ENCODE data around the gene ADRM1. TPM values are rescaled to one million over a fixed set of nuclear protein-coding genes. Genes with fewer than 3 reads are reported as not detected.

The ADRM1 gene, protein sequence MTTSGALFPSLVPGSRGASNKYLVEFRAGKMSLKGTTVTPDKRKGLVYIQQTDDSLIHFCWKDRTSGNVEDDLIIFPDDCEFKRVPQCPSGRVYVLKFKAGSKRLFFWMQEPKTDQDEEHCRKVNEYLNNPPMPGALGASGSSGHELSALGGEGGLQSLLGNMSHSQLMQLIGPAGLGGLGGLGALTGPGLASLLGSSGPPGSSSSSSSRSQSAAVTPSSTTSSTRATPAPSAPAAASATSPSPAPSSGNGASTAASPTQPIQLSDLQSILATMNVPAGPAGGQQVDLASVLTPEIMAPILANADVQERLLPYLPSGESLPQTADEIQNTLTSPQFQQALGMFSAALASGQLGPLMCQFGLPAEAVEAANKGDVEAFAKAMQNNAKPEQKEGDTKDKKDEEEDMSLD
- total RNA-seq, result 86.6 and 90.1 TPM in 2 replicates

DNA sequence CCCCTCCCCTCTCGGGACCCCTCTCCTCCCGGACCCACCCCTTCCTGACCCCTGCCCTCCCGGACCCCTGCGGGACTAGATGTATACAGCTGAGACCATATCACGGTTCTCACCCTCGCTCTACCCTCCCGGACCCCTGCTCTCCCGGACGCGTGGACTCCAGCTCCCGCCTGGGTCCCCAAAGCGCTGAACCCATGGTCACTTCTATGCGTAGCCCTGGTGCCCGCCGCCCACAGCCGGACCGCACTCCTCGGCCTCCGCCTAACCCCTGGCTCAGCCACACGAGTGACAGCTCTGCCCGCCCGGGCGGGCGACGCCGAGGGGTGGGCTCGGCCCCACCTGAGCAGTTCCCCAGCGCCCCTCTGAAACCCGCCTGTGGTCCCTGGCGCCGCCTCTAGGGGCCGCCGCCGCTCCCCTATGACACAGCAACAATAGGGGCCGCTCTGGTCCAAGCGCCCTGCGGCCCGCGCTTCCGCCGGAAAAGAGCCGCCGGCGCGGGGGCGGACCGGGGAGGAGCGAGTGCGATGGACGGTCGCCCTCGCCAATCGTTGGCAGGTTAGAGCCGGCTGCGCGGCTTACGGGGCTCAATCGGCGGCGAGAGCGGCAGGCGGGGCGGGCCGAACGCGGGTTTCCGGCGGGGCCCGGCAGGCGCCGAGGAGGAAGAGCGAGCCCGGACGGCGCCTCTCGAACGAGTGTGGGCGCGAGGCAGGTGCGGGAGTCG is at the start of gene ADRM1:
Gene ADRM1 (plus strand): TSS at position 657 of the 721 bp plus-strand sequence. CDS start 572 bp downstream, outside the sequence.

Other genes starting within 250 kb of the ADRM1 start
- gene TAF4, start 237.1 kb upstream of the ADRM1 start, total RNA-seq, result 5.1 and 5.8 TPM in 2 replicates
- gene LSM14B, start 180.5 kb upstream of the ADRM1 start, total RNA-seq, result 65.9 and 73.3 TPM in 2 replicates
- gene PSMA7, start 159.6 kb upstream of the ADRM1 start, total RNA-seq, result 152 and 178 TPM in 2 replicates
- gene SS18L1, start 159.2 kb upstream of the ADRM1 start, total RNA-seq, result 14.2 and 16.2 TPM in 2 replicates
- gene MTG2, start 120.0 kb upstream of the ADRM1 start, total RNA-seq, result 13.6 and 23.5 TPM in 2 replicates
- gene HRH3, start 82.7 kb upstream of the ADRM1 start, total RNA-seq, result not detected in 2 replicates
- gene OSBPL2, start 64.5 kb upstream of the ADRM1 start, total RNA-seq, result 45.4 and 46.6 TPM in 2 replicates
- gene LAMA5, start 64.3 kb downstream of the ADRM1 start, total RNA-seq, result 12.8 and 14.3 TPM in 2 replicates
- 438 and 731 TPM in 2 replicates for gene RPS21, start 84.1 kb downstream of the ADRM1 start, total RNA-seq
- 2.1 and 2.3 TPM in 2 replicates for gene CABLES2, start 104.3 kb downstream of the ADRM1 start, total RNA-seq
- not detected in 2 replicates for gene RBBP8NL, start 124.5 kb downstream of the ADRM1 start, total RNA-seq
- not detected in 2 replicates for gene GATA5, start 173.0 kb downstream of the ADRM1 start, total RNA-seq